ENCODE results near the gene ELMO1.

Gene ELMO1

DNA sequence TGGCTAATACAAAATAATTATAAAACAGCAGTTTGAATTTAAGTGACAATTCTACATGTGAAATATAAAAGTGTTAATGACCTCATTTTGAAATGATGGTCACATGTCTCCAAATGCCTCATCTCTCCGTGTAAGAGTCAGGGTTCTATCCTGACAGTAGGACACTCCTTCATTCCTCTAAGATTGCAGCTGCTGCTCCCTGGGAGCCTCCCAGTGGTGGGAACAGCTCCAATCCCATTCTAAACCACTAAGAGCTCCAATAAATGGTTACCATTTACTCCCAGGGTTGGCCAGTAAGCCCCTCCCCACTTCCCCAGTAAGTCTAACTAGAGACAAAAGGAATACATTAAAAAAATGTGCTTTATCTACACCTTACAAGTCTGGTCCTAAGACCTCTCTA is 379.8 kb downstream of the ELMO1 start:
- peaks cover 4% of the 10 kb centered on the region for H3K36me3 Mint-ChIP-seq (ENCODE audit: insufficient read depth)
- peaks cover 26 to 45% of the 10 kb centered on the region in 2 donors for H3K4me1 Mint-ChIP-seq (ENCODE audit: low read depth in 2 of 2)
- ATAC-seq (replicated peaks): no peak
- H3K27me3 Mint-ChIP-seq: no peaks in the 10 kb centered on the region
- no peak overlapping the region for H3K27ac Mint-ChIP-seq
- H3K4me3 Mint-ChIP-seq: no peak overlapping the region
- no peak for DNase-seq
- H3K9me3 Mint-ChIP-seq: peaks cover 3 to 7% of the 10 kb centered on the region in 2 donors

DNA sequence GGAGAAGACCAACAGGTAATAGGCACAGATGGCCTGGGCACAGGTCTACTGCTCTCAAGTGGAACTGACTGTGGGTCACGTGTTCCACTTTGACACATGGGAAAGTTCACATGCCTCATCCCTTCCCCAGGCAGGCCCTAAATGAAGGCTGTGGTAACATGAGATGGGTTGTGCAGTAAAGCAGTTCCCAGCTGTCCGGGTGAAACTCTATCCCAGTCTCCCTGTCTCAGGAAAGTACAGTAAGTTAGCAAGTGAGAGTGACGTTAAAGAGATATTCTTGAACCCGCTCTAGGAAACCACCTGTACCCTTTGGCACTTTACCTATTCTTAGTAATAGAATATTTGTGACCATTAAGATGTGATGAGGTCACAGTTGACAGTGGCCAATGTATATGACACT is 380.6 kb downstream of the ELMO1 start:
- DNase-seq: no peak
- peaks cover 3 to 7% of the 10 kb centered on the region in 2 donors for H3K9me3 Mint-ChIP-seq
- no peak for ATAC-seq (replicated peaks)
- no peak overlapping the region for H3K4me3 Mint-ChIP-seq
- peaks cover 30 to 50% of the 10 kb centered on the region in 2 donors for H3K4me1 Mint-ChIP-seq (ENCODE audit: low read depth in 2 of 2)
- no peak overlapping the region for H3K27ac Mint-ChIP-seq
- H3K27me3 Mint-ChIP-seq: no peaks in the 10 kb centered on the region
- H3K36me3 Mint-ChIP-seq (ENCODE audit: insufficient read depth): peaks cover 4% of the 10 kb centered on the region

DNA sequence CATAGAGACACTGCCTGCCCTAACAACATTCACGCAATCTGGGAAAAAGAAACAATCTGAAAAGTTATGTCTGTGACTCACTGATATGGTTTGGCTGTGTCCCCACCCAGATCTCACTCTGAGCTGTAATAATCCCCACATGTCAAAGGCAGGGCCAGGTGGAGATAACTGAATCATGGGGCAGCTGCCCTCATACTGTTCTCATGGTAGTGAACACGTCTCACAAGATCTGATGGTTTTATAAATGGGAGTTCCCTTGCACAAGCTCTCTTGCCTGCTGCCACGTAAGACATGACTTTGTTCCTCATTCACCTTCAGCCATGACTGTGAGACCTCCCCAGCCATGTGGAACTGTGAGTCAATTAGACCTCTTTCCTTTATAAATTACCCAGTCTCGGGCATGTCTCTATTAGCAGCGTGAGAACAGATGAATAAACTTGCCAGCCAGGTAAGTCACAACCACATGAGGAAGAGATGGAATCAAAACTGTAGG is 382.8 kb downstream of the ELMO1 start:
- peaks cover 34 to 40% of the 10 kb centered on the region in 2 donors for H3K4me1 Mint-ChIP-seq (ENCODE audit: low read depth in 2 of 2)
- H3K27me3 Mint-ChIP-seq: no peaks in the 10 kb centered on the region
- peaks cover 3 to 7% of the 10 kb centered on the region in 2 donors for H3K9me3 Mint-ChIP-seq
- ATAC-seq (replicated peaks) (no peak), DNase-seq (no peak)
- peak overlapping the region; percentile 57 to 67 for H3K27ac Mint-ChIP-seq
- no peak overlapping the region for H3K4me3 Mint-ChIP-seq
- H3K36me3 Mint-ChIP-seq (ENCODE audit: insufficient read depth): peaks cover 4% of the 10 kb centered on the region

- Mint-ChIP-seq H3K27me3 (no peaks in the 10 kb centered on the region), H3K4me3 (no peak overlapping the region), H3K4me1 (ENCODE audit: low read depth in 2 of 2) (peaks cover 24 to 25% of the 10 kb centered on the region in 2 donors), H3K36me3 (ENCODE audit: insufficient read depth) (no peaks in the 10 kb centered on the region), H3K27ac (no peak overlapping the region), H3K9me3 (peaks cover 6 to 7% of the 10 kb centered on the region in 2 donors)
- DNase-seq (no peak), ATAC-seq (replicated peaks) (no peak)
Observed at GRCh38 chr7:37062560-37062859, 386.2 kb downstream of the ELMO1 start.

DNA sequence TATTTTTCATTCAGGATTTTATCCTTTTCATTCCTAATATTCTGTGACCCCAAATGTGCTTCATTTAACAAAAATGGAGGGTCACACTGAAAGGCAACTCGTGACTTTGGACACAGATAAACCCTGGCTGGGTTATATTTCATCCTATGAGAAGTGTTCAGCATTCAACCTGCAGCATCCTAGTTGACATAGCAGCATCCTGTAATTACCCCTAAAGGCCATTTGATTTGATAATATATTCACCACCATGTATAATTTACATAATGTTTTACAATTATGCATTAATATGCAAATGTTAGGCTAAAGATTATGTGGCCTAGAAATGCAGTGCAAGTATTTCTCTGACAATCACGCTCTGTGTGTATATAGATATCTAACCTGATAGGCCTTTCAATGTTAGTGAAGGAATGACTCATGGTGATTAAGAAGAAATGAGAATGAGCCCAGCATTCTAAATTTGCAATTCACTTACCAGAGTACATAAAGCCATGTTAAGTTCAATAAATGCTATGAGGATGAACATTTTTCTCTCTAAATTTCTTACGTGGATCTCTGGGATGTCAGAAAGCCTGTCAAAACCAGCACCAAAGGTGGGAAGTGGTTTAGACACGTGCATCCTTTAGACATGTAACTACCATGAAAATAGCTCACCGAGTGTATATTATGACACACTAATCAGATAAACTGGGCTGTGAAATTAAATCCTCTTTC is 386.7 kb downstream of the ELMO1 start:
- Mint-ChIP-seq H3K27ac (no peak overlapping the region), H3K4me1 (ENCODE audit: low read depth in 2 of 2) (peaks cover 24 to 25% of the 10 kb centered on the region in 2 donors), H3K9me3 (peaks cover 6 to 7% of the 10 kb centered on the region in 2 donors), H3K27me3 (no peaks in the 10 kb centered on the region), H3K36me3 (ENCODE audit: insufficient read depth) (no peaks in the 10 kb centered on the region), H3K4me3 (no peak overlapping the region)
- DNase-seq (no peak), ATAC-seq (replicated peaks) (no peak)

- ATAC-seq (replicated peaks): no peak
- H3K27me3 Mint-ChIP-seq: no peaks in the 10 kb centered on the region
- no peak overlapping the region for H3K27ac Mint-ChIP-seq
- no peak for DNase-seq
- H3K36me3 Mint-ChIP-seq (ENCODE audit: insufficient read depth): no peaks in the 10 kb centered on the region
- peaks cover 0 to 8% of the 10 kb centered on the region in 2 donors for H3K4me1 Mint-ChIP-seq (ENCODE audit: low read depth in 2 of 2)
- H3K4me3 Mint-ChIP-seq: no peak overlapping the region
- H3K9me3 Mint-ChIP-seq: peaks cover 0 to 3% of the 10 kb centered on the region in 2 donors
Observed at GRCh38 chr7:37056234-37056912, 392.3 kb downstream of the ELMO1 start.

DNA sequence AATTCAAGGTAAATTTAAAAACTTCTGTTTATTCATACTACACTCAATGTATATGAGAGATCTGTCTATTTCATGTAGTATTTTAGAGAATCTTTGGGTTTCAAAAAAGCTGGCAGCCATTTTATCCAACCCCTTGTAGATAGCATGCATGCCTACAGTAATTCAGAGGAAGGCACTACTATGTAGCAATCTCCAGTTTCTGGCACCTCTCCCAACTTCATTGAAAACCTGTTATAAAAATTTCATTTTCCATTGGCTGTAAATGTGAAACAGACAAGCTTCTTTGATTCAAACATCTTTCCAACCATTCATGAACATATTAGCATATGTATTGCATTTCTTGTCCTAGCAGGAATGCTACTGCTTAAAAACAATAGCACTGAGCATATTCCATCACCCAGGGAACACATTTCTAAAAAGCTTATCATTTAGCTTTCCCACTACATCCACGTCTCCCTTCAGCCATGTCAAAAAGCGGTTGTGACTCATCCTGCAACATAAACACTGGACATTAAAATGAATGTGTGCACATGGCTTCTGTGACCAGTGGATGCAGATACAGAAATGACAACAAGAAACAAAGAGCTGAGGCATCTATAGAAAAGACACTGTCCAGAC is 393.9 kb downstream of the ELMO1 start:
- Mint-ChIP-seq H3K27me3 (no peaks in the 10 kb centered on the region), H3K4me3 (no peak overlapping the region), H3K9me3 (no peaks in the 10 kb centered on the region), H3K4me1 (ENCODE audit: low read depth in 2 of 2) (peaks cover 0 to 6% of the 10 kb centered on the region in 2 donors), H3K36me3 (ENCODE audit: insufficient read depth) (no peaks in the 10 kb centered on the region), H3K27ac (no peak overlapping the region)
- DNase-seq: no peak
- no peak for ATAC-seq (replicated peaks)

DNA sequence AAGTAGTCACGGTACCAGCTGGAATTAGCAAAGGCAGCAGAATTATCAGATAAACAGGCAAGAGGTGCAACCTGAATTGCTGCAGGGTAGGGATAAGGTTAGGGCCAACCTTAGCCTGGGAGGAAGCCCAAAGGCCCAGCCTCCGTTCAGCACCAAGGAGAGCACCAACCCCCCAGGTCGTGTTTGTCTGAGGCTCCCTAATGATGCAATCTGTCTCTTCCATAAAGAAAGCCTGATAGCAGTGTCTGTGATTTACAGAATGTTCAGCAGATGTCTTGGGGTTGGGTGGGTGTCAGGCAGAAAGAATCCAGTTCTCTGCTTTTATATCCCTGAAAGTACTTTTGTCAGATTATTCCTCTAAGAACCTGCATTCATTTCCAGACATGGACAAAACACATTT is 396.0 kb downstream of the ELMO1 start:
- no peaks in the 10 kb centered on the region for H3K27me3 Mint-ChIP-seq
- H3K36me3 Mint-ChIP-seq (ENCODE audit: insufficient read depth): no peaks in the 10 kb centered on the region
- H3K4me1 Mint-ChIP-seq (ENCODE audit: low read depth in 2 of 2): peaks cover 0 to 6% of the 10 kb centered on the region in 2 donors
- no peaks in the 10 kb centered on the region for H3K9me3 Mint-ChIP-seq
- H3K27ac Mint-ChIP-seq: no peak overlapping the region
- DNase-seq (no peak), ATAC-seq (replicated peaks) (no peak)
- H3K4me3 Mint-ChIP-seq: no peak overlapping the region

DNA sequence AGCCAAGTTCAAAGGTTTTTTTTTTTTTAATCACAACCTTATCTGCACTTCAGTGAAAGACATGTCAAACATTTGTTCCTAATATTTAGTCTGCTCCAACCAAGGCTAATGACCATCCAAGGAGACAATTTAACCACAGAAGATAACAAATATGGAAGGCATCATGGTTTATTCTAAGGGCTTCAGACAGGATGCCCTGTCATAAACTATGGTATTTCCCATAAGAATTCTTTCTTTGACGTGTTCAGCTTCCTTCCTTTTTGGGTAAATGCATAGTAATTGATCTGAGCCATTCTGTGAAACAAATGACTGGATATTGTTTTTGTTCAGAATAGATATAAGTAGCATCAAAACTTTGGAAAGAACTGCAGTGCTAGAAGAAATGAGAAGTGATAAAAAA is 397.9 kb downstream of the ELMO1 start:
- DNase-seq (no peak), ATAC-seq (replicated peaks) (no peak)
- Mint-ChIP-seq H3K27ac (no peak overlapping the region), H3K27me3 (no peaks in the 10 kb centered on the region), H3K9me3 (no peaks in the 10 kb centered on the region), H3K4me1 (ENCODE audit: low read depth in 2 of 2) (peaks cover 8 to 11% of the 10 kb centered on the region in 2 donors), H3K36me3 (ENCODE audit: insufficient read depth) (peaks cover 3% of the 10 kb centered on the region), H3K4me3 (no peak overlapping the region)

- Mint-ChIP-seq H3K27me3 (no peaks in the 10 kb centered on the region), H3K27ac (no peak overlapping the region), H3K4me1 (ENCODE audit: low read depth in 2 of 2) (peaks cover 10% of the 10 kb centered on the region in 2 donors), H3K36me3 (ENCODE audit: insufficient read depth) (peaks cover 3% of the 10 kb centered on the region), H3K9me3 (no peaks in the 10 kb centered on the region), H3K4me3 (no peak overlapping the region)
- ATAC-seq (replicated peaks): no peak
- no peak for DNase-seq
Observed at GRCh38 chr7:37048674-37049073, 400.0 kb downstream of the ELMO1 start.

- Mint-ChIP-seq H3K36me3 (ENCODE audit: insufficient read depth) (peaks cover 3% of the 10 kb centered on the region), H3K27ac (no peak overlapping the region), H3K9me3 (no peaks in the 10 kb centered on the region), H3K4me1 (ENCODE audit: low read depth in 2 of 2) (peaks cover 15 to 18% of the 10 kb centered on the region in 2 donors), H3K4me3 (no peak overlapping the region), H3K27me3 (no peaks in the 10 kb centered on the region)
- no peak for ATAC-seq (replicated peaks)
- DNase-seq: no peak
Observed at GRCh38 chr7:37047260-37047659, 401.4 kb downstream of the ELMO1 start.

- ATAC-seq (replicated peaks) (no peak), DNase-seq (no peak)
- Mint-ChIP-seq H3K27me3 (no peaks in the 10 kb centered on the region), H3K27ac (peak overlapping the region in 1 of 2 donors; percentile 60), H3K4me3 (no peak overlapping the region), H3K36me3 (ENCODE audit: insufficient read depth) (peaks cover 3% of the 10 kb centered on the region), H3K9me3 (no peaks in the 10 kb centered on the region), H3K4me1 (ENCODE audit: low read depth in 2 of 2) (peaks cover 13 to 18% of the 10 kb centered on the region in 2 donors)
Observed at GRCh38 chr7:37046531-37047079, 402.1 kb downstream of the ELMO1 start.

DNA sequence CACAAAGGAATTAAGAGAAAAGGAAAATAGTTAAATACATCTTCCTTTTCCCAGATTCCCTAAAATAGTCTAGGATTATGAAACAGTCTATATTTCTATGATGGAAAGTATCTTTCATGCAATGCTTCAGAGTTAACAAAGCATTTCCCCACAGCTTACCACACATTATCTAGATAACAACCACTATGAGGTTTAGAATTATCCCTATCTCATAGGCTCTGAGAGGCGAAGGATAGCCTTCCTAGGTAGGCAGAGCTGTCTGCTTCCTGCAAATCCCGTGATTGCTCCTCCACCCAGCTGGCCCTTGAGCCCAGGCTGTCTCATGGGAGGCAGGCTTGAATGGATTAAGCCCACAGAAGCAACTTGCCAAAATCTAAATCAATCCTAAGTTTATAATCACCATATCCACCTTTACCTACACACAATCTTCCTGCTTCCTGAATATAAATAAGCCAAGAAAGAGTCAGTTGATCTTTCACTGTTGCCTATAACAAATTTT is 402.9 kb downstream of the ELMO1 start:
- H3K36me3 Mint-ChIP-seq (ENCODE audit: insufficient read depth): peaks cover 3% of the 10 kb centered on the region
- peak overlapping the region in 1 of 2 donors; percentile 60 for H3K27ac Mint-ChIP-seq
- no peak for ATAC-seq (replicated peaks)

More for the DNA sequence above, 402.9 kb downstream of the ELMO1 start:
- Mint-ChIP-seq H3K9me3 (no peaks in the 10 kb centered on the region), H3K4me1 (ENCODE audit: low read depth in 2 of 2) (peaks cover 13 to 18% of the 10 kb centered on the region in 2 donors), H3K27me3 (no peaks in the 10 kb centered on the region), H3K4me3 (no peak overlapping the region)
- DNase-seq: no peak

Data from effector memory CD8-positive, alpha-beta T cell (primary cell).